T-helper 22 cell (primary cell): ENCODE results near the gene HPD.
A peak's percentile ranks its signal among the peaks of the same experiment; 100 is the strongest.

Source experiments
- DNase-seq: peaks from one replicate; pipeline ENCODE4 v3.0.0-alpha.2; 2020; ENCODE audit warnings: low read depth

The HPD gene

DNA sequence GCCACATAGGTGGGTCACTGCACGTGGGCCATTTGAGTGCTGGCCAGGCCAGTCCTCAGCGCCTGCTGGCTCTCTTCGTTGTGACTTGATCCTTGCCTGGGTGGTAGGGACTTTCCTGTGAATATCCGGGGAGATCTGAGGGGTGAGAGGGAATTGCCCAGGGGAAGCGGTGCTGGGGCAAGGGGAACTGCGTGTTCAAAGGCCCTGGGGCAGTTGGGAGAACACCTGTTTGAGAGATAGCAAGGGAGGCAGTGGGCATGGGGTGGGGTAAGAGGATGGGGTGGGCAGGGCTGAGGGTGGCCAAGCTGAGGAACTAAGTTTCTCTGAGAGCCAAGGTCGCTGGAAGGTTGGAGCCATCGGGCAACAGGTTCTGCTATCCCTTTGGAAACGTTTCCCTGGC, 29.8 kb downstream of the HPD start:
- no peak for DNase-seq

DNA sequence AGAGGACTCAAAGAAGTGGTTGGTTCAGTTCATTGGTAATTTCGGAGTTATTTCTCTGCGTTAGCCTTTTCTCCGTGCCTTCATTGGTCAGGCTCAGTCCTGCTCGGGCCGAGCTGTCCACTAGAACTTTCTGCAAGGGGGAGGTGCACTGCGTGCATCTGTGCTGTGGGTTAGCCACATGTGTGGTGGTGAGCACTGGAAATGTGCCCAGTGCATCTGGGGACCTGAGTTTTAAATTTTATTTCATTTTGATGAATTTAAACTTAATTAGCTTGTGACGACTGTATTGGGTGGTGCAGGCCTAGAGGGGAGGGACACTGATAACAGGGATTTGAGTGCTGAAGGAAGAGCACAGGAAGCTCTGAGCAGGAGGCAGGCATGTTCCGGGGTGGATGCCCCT, 30.4 kb downstream of the HPD start:
- no peak for DNase-seq

DNA sequence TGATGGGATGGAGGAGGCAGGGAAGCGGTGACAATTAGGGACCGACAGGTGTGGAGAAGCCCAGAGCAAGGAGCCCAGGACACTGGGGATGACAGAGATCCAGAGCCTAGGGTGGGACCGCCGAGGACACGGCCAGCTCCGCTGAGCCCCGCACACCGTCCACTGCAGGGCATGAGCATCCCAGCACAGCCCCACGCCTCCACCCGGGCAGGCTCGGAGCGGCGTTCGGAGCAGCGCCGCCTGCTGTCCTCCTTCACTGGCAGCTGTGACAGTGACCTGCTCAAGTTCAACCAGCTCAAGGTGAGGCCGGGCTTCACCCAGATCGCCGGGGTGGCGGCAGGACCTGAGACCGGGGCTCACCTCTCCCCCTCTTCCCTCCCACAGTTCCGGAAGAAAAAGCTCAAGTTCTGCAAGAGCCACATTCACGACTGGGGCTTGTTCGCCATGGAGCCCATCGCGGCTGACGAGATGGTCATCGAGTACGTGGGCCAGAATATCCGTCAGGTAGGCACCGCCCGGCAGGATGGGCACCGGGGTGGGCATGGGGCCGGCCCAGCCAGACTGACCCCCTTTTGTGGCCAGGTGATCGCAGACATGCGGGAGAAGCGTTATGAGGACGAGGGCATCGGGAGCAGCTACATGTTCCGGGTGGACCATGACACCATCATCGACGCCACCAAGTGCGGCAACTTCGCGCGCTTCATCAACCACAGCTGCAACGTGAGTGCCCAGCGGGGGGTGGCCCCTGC, 31.1 kb downstream of the HPD start:
- no peak for DNase-seq

DNA sequence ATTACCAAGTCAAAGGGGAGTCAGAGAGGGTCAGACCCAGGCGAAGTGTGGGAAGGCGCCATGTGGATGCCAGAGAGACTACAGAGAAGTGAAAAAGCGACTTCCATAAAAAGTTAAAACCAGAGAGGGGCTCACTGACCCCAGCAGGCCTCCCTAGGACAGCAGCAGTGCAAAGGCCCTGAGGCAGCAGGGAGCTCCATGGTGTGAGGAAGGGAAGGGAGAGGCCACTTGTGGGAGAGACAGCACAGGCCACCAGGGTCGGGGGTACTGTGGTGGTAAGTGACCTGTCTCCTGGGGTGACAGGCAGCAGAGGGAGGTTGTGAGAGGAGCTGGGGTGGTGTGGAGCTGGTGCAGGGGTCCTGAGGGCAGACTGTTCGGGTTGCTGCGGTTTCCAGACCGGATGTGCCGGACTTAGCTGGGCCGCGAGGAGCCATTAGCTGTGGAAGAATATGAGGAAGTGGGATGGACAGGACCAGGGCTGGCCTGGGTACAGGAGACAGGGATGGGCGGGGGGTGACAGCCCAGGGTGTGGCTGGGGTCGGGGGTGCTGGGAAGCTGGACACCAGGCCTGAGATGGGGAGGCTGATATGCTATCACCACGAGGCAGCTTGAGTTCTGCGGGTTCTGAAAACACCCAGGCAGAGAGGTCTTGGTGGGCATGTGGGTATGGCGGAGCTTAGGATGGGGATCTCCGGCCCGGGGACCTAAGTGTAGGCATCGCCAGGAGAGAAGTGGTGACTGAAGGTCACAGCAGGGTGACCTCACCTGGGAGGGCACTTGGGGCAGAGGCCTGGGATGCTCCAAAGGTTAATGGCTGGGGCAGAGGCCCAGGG, 32.1 kb downstream of the HPD start:
- DNase-seq = no peak

DNA sequence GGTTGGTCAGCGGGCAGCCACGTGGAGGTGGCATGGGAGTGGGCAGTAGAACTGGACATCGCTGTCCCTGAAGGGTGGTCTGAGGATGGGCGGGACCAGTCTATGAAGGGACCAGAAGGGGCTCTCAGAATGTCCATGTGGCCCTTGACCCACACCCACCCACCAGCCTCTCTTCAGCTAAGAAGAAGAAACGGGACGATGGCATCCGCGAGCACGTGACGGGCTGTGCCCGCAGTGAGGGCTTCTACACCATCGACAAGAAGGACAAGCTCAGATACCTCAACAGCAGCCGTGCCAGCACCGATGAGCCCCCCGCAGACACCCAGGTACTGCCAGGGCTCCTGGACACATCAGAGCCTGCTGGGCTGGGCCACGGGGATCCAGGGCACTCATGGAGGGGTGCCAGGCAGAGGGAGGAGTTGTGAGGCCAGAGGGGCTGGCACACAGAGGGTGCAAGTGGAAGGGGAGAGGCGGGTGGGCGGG, 33.6 kb downstream of the HPD start:
- no peak for DNase-seq

DNA sequence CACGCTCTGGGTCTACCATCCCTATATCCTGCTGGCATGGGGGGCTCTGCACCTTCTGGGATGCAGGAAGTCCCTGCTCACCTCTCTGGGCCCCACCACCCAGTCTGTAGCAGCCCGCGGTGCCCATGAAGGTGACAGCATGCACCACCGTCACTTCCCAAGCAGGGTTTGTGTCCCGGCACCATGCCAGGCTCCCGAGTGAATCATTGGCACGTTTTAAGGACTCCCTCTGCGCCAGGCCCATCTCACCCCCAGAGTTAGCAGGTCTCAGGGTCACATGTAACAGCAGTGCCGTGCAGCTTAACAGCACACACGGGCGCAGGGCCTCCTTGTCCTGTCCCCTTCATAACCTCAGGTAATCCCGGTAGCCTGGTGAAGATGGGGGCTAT, 34.9 kb downstream of the HPD start:
- no peak for DNase-seq

DNA sequence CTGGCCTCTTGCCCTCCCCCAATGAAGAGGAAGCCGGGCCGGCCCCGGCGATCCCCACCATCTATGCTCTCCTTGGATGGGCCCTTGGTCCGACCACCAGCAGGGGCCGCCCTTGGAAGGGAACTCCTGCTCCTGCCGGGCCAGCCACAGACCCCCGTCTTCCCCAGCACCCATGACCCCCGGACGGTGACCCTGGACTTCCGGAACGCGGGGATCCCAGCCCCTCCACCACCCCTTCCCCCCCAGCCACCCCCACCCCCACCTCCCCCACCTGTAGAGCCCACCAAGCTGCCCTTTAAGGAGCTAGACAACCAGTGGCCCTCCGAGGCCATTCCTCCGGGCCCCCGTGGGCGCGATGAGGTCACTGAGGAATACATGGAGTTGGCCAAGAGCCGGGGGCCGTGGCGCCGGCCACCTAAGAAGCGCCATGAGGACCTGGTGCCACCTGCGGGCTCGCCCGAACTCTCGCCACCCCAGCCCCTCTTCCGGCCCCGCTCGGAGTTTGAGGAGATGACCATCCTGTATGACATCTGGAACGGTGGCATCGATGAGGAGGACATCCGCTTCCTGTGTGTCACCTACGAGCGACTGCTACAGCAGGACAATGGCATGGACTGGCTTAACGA, 35.4 kb downstream of the HPD start:
- no peak for DNase-seq

DNA sequence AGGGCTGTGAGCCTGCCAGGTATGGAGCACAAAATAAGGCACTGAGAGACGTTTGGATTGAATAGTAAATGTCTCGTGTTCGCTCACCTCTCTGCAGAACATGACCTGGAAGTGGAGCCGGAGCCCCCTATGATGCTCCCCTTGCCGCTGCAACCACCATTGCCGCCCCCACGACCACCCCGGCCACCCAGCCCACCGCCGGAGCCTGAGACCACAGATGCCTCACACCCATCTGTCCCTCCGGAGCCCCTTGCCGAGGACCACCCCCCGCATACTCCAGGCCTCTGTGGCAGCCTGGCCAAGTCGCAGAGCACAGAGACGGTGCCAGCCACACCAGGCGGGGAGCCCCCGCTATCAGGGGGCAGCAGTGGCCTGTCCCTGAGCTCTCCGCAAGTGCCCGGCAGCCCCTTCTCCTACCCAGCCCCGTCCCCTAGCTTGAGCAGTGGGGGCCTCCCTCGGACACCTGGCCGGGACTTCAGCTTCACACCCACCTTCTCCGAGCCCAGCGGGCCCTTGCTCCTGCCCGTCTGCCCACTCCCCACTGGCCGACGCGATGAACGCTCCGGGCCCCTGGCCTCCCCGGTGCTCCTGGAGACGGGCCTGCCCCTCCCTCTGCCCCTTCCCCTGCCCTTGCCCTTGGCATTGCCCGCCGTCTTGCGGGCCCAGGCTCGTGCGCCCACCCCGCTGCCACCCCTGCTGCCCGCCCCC, 36.1 kb downstream of the HPD start:
- no peak for DNase-seq

DNA sequence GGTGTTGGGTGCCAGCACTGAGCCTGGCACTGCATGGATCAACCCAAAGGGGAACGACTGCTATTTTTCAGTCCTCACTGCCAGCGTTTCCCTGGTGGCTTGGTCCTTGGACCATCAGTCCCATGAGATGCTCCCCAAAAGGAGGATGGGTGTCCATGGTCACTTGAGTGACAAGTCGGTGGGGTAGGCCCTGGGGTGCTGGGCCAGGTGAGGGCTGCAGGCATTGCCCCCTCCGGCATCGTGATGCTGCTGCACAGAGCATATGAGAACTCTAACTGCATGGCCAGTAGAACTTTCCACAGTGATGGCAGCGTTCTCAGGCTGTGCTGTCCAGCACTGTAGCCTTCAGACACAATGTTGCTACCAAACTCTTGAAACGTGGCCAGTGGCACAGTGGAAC, 38.6 kb downstream of the HPD start:
- no peak for DNase-seq

DNA sequence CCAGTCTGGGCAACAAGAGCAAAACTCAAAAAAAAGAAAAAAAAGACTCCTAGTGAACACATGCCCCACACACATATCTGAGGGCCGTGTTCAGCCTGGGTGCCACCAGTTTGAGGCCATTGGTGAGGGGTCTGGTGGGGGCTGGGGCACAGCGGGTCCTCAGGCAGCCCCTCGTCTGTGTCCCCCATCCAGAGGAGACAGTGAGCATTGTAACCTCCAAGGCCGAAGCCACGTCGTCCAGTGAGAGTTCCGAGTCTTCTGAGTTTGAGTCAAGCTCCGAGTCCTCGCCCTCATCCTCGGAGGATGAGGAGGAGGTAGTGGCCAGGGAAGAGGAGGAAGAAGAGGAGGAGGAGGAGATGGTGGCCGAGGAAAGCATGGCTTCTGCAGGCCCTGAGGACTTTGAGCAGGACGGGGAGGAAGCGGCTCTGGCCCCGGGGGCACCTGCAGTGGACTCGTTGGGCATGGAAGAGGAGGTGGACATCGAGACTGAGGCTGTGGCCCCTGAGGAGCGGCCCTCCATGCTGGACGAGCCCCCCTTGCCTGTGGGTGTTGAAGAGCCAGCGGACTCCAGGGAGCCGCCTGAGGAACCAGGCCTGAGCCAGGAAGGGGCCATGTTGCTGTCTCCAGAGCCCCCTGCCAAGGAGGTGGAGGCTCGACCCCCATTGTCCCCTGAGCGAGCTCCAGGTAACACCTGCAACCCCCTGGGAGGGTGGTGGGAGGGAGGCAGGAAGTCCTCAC, 39.3 kb downstream of the HPD start:
- DNase-seq = no peak

DNA sequence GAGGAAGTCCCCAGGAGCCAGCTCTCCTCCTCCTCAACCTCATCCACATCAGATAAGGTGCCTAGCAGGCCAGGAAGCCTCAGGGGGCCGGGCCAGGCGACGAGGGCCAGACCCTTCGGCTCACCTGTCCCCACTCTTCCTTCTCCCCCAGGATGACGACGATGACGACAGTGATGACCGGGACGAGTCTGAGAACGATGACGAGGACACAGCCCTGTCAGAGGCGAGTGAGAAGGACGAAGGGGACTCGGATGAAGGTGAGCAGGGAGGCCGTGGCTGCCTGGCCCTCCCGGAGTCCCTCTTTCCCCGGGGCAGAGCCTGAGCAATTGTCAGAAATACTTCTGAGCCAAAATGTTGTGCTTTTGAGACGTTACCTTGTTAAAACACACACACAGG, 41.0 kb downstream of the HPD start:
- no peak for DNase-seq

DNA sequence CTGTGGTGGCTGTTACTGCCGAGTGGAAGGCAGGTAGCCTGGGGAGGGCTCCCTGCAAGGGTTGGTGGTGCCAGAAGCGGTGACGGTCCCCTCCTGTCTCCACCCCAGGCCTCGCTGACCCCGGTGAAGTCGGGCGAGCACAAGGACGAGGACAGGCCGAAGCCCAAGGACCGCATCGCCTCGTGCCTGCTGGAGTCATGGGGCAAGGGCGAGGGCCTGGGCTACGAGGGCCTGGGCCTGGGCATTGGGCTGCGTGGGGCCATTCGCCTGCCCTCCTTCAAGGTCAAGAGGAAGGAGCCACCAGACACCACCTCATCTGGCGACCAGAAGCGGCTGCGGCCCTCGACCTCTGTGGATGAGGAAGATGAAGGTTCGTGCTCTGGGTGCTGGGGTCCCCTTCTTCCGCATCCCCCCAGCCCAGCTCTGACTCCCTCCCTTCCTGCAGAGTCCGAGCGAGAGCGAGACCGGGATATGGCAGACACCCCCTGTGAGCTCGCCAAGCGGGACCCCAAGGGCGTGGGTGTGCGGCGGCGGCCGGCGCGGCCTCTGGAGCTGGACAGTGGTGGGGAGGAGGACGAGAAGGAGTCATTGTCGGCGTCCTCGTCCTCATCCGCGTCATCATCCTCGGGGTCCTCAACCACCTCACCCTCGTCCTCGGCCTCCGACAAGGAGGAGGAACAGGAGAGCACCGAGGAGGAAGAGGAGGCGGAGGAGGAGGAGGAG, 41.6 kb downstream of the HPD start:
- DNase-seq = no peak

DNA sequence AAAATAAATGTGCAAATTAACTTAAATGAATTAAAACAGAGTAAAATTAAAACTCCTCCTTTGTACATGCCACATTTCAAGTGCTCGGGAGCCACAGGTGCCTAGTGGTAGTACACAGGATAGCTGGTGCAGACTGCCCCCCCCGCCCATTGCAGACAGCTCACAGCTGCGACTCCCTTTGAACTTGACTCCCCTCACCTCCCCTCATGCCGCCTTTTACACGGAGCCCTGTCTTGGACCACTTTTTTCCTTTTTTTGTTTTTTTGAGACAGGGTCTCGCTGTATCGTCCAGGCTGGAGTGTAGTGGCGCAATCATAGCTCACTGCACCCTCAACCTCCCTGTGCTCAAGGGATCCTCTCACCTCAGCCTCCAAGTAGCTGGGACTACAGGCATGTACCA, 43.4 kb downstream of the HPD start:
- no peak for DNase-seq

DNA sequence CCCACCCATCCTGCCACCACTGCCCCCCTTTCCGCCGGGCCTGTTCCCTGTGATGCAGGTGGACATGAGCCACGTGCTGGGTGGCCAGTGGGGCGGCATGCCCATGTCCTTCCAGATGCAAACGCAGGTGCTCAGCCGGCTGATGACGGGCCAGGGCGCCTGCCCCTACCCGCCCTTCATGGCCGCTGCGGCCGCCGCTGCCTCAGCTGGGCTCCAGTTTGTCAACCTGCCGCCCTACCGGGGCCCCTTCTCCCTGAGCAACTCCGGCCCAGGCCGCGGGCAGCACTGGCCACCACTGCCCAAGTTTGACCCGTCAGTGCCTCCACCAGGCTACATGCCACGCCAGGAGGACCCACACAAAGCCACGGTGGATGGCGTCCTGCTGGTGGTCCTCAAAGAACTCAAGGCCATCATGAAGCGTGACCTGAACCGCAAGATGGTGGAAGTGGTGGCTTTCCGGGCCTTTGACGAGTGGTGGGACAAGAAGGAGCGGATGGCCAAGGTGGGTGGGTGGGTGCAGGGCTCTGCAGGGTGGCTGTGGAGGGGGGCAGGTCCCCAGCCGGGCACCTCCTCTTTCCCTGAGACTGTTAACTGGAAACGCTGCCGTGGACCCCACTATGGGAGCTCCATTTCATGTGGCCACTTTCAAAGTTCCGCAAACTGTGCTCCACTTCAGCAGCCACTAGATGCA, 44.1 kb downstream of the HPD start:
- DNase-seq = no peak

DNA sequence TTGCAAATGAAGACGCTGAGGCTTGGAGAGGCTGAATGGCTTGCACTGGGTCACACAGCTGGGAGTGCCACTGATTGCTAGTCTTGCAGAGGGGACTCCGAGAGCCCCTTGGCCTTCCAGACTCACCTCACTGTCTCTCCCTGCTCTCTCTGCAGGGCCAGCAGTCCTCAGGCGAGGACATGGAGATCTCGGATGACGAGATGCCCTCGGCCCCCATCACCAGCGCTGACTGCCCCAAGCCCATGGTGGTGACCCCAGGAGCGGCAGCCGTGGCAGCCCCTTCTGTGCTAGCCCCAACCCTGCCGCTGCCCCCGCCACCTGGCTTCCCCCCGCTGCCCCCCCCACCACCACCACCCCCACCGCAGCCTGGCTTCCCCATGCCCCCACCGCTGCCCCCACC, 44.7 kb downstream of the HPD start:
- no peak for DNase-seq

DNA sequence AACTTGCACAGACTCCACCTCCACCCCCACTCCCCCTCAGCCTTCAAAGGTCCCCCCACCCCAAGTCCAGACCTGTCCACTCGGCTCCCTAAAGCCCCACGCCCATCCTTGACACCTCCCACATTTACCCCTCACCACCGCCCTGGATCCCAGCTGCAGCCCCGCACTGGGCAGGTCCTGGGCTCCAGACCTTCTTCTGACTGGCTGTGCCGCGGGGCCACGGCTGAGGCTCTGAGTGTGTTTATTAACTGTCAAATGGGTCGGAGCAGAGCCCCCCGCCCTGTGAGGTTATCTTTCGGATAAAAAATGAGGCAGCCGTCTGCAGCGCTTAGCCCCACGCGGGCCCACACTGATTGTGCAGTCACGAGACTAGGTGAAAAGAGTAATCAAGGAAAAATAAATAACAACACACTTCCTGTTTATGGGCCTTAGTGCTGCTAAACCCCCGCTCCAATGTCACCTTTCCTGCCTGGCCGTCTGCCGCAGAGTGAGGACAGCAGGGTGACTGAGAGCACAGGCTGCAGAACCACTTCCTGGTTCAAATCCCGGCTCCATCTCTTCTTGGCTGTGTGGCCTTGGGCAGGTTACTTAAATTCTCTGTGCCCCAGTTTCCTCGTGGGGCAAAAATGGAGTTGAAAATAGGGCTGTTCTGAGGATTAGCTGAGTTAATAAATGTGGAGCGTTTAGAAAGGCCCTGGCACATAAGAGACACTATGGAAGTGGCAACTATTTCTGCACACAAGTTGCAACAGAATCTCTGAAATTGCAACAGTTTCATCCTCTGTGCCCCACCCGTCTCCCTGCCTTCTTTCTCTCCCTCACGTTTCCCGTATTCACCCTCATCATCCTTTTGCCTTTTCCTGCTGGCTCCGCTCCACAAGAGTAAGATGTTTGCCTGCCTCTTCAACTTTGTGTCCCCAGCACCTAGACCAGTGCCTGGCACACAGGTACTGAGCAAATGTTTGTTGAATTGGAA, 45.5 kb downstream of the HPD start:
- no peak for DNase-seq

DNA sequence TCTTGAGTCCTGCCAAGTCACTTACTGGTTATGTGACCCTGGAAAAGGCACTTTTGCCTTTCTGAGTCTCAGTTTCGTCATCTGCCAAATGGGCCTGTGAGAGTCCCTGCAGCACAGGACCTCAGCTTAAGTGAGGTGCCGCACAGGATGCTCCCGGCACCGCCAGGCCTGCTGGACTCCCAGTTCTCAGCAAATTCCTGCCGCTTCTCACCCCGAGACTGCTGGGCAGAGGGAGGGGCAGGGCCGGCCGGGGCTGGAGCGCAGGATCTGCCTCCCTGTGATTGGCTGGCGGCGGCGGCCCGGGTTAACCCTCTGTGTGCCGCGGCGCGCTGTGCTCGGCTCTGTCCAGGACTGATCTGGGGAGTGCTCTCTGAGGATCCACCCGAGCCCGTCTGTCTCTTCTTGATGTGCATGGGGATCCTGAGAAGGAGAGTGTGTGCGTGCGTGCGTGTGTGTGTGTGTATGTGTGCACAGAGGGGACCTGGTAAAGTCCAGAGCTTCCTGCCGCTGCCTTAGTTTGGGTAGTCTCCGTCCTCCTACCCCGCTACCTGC, 46.3 kb downstream of the HPD start:
- DNase-seq = peak; percentile 21

DNA sequence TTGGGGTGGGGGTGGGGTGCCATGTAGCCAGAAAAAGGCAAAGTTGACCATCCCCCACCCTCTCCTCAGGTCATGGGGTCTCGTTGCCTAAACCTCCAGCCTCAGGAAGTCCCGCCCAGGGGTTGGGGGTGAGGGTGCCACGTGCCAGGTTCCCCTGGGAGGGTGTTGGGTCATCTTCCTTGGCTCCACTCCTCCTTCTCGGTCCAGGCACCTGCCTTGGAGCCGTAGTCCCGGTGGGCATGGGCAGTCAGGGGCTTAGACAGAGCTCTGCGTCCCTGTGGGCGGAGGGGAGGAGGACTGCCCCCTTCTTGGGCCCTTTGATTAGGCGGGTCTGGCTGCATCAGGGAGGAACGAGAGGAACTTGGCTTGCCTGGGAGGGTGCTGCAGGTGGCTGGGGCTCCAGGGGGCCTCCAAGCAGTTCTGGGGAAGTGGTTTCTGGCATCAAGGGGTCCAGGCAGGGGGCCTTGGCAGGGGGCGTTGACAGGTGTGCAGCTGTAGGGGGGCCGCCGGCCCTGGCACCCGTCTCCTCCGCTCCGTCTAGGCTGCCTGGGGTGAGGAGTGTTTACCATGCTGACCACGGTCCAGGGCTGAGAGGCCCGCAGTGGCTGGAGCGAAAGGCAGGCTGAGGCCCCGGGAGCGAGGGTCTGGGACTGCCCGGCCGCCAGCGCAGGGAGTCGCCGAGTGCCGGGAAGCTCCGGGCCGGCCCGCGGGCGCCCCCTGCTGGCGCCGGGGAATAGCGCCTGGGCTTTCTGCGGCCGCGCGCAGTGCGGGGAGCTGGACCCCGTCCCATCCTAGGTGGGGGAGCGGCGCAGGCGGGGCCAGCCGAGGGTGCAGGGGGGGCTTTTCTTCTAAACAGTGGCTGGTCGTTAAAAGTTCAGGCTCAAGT, 47.0 kb downstream of the HPD start:
- DNase-seq = peak; percentile 43
